GM10266 (cell line): ENCODE data around the gene GOLGA3.
"Not testable (repeated sequence)": the region's sequence is repeated elsewhere in the genome, so short reads cannot be mapped to it uniquely, and the experiment has no call there.

Source experiments
- DNase-seq: peaks from one replicate; pipeline ENCODE4 v3.0.0; 2012; ENCODE audit errors: extremely low spot score
- CTCF ChIP-seq: IDR thresholded peaks from 2 replicates; pipeline ENCODE4 v1.5.1; 2012; ENCODE audit warnings: mild to moderate bottlenecking, low read depth; ENCODE audit not compliant: control insufficient read depth, insufficient read depth; ENCODE audit errors: missing control alignments

GOLGA3 gene

DNA sequence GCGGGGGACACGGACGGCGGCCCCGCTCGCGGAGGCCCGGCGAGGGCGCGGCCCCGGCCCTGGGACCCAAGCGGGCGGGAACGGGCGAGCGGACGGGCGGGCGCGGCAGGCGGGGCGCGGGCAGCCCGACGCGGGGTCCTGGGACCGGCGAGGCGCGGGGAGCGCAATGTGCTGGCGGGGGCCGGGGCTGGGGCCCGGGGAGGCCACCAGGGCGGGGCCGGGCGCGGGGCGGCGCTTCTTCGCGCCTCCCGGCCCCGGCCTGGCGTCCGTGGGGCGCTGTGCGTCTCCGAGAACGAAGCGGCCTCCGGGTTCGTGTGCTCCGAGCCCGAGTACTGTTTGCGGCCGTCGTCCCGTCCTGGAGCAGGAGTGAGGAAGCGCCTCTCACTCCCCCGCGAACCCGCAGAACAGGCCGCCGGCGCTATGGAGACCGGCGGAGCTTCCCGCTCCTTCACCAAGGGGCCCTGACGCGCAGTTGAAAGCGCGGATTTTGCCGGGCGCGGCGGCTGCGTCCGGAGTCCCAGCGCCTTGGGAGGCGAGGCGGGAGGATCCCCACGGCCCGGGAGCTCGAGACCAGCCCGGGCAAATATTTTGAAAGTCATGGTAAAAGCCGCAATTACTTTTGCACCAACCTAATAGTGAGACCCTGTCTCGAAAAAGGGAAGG, 66.6 kb downstream of the GOLGA3 start:
- TF ChIP-seq CTCF, result peak; percentile 36
- peak; percentile 99 for DNase-seq

DNA sequence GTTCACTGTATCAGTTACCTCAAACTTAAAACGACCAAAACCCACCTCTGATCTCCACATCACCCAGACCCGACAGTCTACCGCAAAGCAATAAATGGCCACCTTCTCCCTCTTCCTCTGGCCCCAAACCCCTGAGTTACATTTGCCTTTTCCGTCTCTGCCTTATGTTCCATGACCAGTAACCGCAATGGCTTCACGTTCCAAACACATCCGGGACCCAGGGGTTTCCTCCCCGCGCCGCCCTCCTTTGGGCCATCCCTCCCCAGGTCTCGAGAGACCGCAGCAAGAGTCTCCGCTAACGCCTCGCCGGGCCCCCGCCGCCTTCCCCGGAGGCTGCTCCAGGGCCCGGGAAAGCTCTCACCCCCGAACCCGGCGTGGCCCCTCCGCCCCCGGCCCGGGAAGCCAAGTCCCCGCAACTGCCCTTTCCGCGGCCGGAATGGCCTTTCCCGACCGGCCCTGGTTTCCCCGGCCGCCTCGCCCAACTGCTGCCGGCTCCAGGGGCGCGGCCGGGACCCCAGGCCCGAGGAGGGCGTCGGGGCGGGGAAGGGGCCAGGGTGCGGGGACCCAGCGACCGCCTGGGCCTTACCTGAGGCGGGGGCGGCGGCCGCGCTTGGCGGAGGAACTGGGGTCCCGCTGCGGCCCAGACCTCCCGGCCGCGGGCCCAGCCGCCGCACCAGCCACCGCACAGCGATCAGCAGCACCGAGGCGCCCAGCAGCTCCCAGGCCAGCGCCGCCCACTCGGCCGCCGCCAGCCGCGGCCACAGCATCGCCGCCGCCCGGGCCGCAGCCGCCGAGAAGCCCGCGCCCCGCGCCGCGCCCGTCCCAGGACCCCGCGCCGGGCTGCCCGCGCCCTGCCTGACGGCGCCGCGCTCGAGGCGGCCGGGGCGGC, 67.4 kb downstream of the GOLGA3 start, which contains the start of gene ANKLE2:
Gene ANKLE2, minus strand, starts transcription at position 801 of the 889 bp plus-strand sequence. Its CDS starts 34 bp downstream, at position 767.
- no peak for TF ChIP-seq CTCF
- DNase-seq, result peak; percentile 73

- no peak for TF ChIP-seq CTCF
These were observed 69.3 kb downstream of the GOLGA3 start for GRCh38 chr12:132759359-132759758.

GRCh38 chr12:132758825-132759224, 69.8 kb downstream of the GOLGA3 start:
- not testable (repeated sequence) for DNase-seq

More at GRCh38 chr12:132759359-132759758, 69.3 kb downstream of the GOLGA3 start:
- no peak for DNase-seq

DNA sequence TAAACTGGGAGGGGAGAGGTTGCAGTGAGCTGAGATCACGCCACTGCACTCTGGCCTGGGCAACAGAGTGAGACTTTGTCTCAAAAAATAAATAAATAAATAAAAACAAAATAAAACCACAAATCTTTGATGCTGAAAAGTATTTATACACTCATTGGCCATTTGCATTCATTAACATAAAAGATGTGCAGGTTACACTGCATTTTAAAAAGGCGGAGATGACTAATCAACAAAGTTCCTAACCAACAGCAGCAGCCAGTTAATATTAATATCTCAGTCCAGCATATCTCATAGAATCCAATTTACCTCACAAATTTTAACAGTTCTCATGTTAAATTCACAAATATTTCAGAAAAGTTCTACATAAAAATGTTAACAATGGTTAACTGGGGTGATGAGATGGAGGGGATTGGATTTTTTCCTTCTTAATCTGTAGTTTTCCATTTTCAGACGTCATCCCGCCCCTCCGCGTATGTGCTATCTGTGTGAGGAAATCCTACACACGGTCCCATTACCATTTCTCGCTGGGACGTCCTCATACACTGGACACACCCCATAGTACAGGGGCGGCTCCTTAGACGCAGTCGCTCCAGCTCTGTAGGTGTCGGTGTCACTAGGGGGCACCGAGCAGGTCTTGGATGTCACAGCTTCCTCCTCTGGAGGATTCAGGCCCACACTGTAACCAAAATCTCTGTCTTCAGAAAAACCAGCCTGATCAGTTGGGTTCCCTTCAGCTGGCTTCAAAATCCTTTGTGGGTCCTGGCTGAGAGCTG, 74.3 kb downstream of the GOLGA3 start:
- DNase-seq, result no peak
- no peak for TF ChIP-seq CTCF

- DNase-seq, result not testable (repeated sequence)
These were observed 75.0 kb downstream of the GOLGA3 start for GRCh38 chr12:132753670-132754069.

GRCh38 chr12:132748319-132748718, 80.3 kb downstream of the GOLGA3 start:
- no peak for DNase-seq
- TF ChIP-seq CTCF, result no peak
